ENCODE results near the gene LRRC1.

LRRC1 gene

GRCh38 chr6:53960311-53960710, 165.5 kb downstream of the LRRC1 start:
- no peak overlapping the region for H3K27ac ChIP-seq (ENCODE audit: poor library complexity, severe bottlenecking)
- no peaks in the 10 kb centered on the region for H3K36me3 ChIP-seq (ENCODE audit: low read depth)
- no peak for ATAC-seq (ENCODE audit: low read depth)
- no peak for TF ChIP-seq CTCF (IDR thresholded peaks at IDR 0.05; ENCODE audit: poor library complexity, severe bottlenecking)
- DNase-seq (ENCODE audit: low spot score), result no peak
- no peaks in the 10 kb centered on the region for H3K9me3 ChIP-seq (ENCODE audit: severe bottlenecking)
- H3K4me3 ChIP-seq (ENCODE audit: severe bottlenecking), result no peak overlapping the region
- no peaks in the 10 kb centered on the region for H3K27me3 ChIP-seq (ENCODE audit: insufficient read depth, poor library complexity, severe bottlenecking)
- H3K4me1 ChIP-seq (ENCODE audit: insufficient read depth, poor library complexity, severe bottlenecking), result no peaks in the 10 kb centered on the region

GRCh38 chr6:53961679-53962370, 167.0 kb downstream of the LRRC1 start:
- H3K36me3 ChIP-seq (ENCODE audit: low read depth), result no peaks in the 10 kb centered on the region
- H3K27ac ChIP-seq (ENCODE audit: poor library complexity, severe bottlenecking), result no peak overlapping the region
- no peaks in the 10 kb centered on the region for H3K4me1 ChIP-seq (ENCODE audit: insufficient read depth, poor library complexity, severe bottlenecking)
- no peak for TF ChIP-seq CTCF (IDR thresholded peaks at IDR 0.05; ENCODE audit: poor library complexity, severe bottlenecking)
- no peak overlapping the region for H3K4me3 ChIP-seq (ENCODE audit: severe bottlenecking)
- no peaks in the 10 kb centered on the region for H3K9me3 ChIP-seq (ENCODE audit: severe bottlenecking)
- DNase-seq (ENCODE audit: low spot score) (no peak), ATAC-seq (ENCODE audit: low read depth) (0 out of 3 replicates have a peak, but pooled peaks have one; percentile 19)
- H3K27me3 ChIP-seq (ENCODE audit: insufficient read depth, poor library complexity, severe bottlenecking), result no peaks in the 10 kb centered on the region

- Histone ChIP-seq H3K27ac (ENCODE audit: poor library complexity, severe bottlenecking) (no peak overlapping the region), H3K27me3 (ENCODE audit: insufficient read depth, poor library complexity, severe bottlenecking) (no peaks in the 10 kb centered on the region), H3K9me3 (ENCODE audit: severe bottlenecking) (no peaks in the 10 kb centered on the region), H3K4me1 (ENCODE audit: insufficient read depth, poor library complexity, severe bottlenecking) (no peaks in the 10 kb centered on the region), H3K4me3 (ENCODE audit: severe bottlenecking) (no peak overlapping the region), H3K36me3 (ENCODE audit: low read depth) (no peaks in the 10 kb centered on the region)
- no peak for DNase-seq (ENCODE audit: low spot score)
- no peak for ATAC-seq (ENCODE audit: low read depth)
- no peak for TF ChIP-seq CTCF (IDR thresholded peaks at IDR 0.05; ENCODE audit: poor library complexity, severe bottlenecking)
These were observed 167.8 kb downstream of the LRRC1 start for GRCh38 chr6:53962646-53963045.

GRCh38 chr6:53967415-53967814, 172.6 kb downstream of the LRRC1 start:
- no peak for TF ChIP-seq CTCF (IDR thresholded peaks at IDR 0.05; ENCODE audit: poor library complexity, severe bottlenecking)
- H3K27me3 ChIP-seq (ENCODE audit: insufficient read depth, poor library complexity, severe bottlenecking), result no peaks in the 10 kb centered on the region
- no peak overlapping the region for H3K27ac ChIP-seq (ENCODE audit: poor library complexity, severe bottlenecking)
- H3K36me3 ChIP-seq (ENCODE audit: low read depth), result no peaks in the 10 kb centered on the region
- no peak overlapping the region for H3K4me3 ChIP-seq (ENCODE audit: severe bottlenecking)
- H3K9me3 ChIP-seq (ENCODE audit: severe bottlenecking), result no peaks in the 10 kb centered on the region
- DNase-seq (ENCODE audit: low spot score) (no peak), ATAC-seq (ENCODE audit: low read depth) (no peak)
- no peaks in the 10 kb centered on the region for H3K4me1 ChIP-seq (ENCODE audit: insufficient read depth, poor library complexity, severe bottlenecking)

All from RWPE2 (cell line).